Measurements from ENCODE around the gene XPO5. TPM values are rescaled to one million over a fixed set of nuclear protein-coding genes. Genes with fewer than 3 reads are reported as not detected.

Gene XPO5
- total RNA-seq, 1 experiment from 2014 or later: 97.8 TPM

DNA sequence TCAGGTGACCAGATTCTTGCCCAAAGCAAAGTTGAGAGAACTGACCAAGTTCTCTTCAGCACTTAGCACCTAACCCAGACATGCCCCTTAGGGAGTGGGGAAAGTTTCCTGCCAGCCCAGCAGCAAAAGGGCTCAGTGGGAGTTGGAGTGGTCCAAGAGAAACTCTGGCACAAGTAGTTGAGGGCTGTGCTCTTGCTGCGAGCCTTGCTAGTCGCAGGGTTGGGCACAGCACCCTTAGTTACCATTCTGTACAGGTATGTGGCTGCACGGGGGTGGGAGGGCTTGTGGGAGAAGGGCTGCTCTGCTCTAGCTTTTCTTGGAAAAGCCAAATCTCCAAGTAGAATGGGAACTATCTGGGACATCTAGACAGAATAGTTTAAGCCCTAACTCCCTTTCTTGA, 52.6 kb downstream of the XPO5 start:
- no peaks in the 10 kb centered on the region for H3K9me3 Mint-ChIP-seq
- DNase-seq (ENCODE audit: low spot score): no peak
- no peak for ATAC-seq
- H3K36me3 Mint-ChIP-seq: peaks cover 64% of the 10 kb centered on the region
- ChIA-PET POLR2A (no interaction called here), CTCF (no interaction called here)
- H3K4me3 Mint-ChIP-seq: no peak overlapping the region
- no peaks in the 10 kb centered on the region for H3K4me1 Mint-ChIP-seq
- TF ChIP-seq ESRRA (CRISPR knock-in tag; IDR thresholded peaks at IDR 0.05; ENCODE audit: borderline replicate concordance) (no peak), NFYB (CRISPR knock-in tag; conservative IDR thresholded peaks at IDR 0.05; ENCODE audit: low read depth) (no peak), ELF4 (CRISPR knock-in tag; IDR thresholded peaks at IDR 0.05; ENCODE audit: low read depth) (no peak), NFATC4 (CRISPR knock-in tag; IDR thresholded peaks at IDR 0.05) (no peak), TEAD1 (CRISPR knock-in tag; IDR thresholded peaks at IDR 0.05) (no peak), NR1H2 (CRISPR knock-in tag; IDR thresholded peaks at IDR 0.05) (no peak), NFE2L1 (CRISPR knock-in tag; IDR thresholded peaks at IDR 0.05) (no peak), FOXJ3 (CRISPR knock-in tag; IDR thresholded peaks at IDR 0.05; ENCODE audit: borderline replicate concordance) (no peak), IRF2 (CRISPR knock-in tag; IDR thresholded peaks at IDR 0.05; ENCODE audit: borderline replicate concordance, low read depth) (no peak)
- TF ChIP-seq, protein P1, sequence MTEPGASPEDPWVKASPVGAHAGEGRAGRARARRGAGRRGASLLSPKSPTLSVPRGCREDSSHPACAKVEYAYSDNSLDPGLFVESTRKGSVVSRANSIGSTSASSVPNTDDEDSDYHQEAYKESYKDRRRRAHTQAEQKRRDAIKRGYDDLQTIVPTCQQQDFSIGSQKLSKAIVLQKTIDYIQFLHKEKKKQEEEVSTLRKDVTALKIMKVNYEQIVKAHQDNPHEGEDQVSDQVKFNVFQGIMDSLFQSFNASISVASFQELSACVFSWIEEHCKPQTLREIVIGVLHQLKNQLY (CRISPR knock-in tag; IDR thresholded peaks at IDR 0.05): no peak
- TF ChIP-seq, protein P2, sequence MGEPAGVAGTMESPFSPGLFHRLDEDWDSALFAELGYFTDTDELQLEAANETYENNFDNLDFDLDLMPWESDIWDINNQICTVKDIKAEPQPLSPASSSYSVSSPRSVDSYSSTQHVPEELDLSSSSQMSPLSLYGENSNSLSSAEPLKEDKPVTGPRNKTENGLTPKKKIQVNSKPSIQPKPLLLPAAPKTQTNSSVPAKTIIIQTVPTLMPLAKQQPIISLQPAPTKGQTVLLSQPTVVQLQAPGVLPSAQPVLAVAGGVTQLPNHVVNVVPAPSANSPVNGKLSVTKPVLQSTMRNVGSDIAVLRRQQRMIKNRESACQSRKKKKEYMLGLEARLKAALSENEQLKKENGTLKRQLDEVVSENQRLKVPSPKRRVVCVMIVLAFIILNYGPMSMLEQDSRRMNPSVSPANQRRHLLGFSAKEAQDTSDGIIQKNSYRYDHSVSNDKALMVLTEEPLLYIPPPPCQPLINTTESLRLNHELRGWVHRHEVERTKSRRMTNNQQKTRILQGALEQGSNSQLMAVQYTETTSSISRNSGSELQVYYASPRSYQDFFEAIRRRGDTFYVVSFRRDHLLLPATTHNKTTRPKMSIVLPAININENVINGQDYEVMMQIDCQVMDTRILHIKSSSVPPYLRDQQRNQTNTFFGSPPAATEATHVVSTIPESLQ (CRISPR knock-in tag; IDR thresholded peaks at IDR 0.05): no peak
- TF ChIP-seq, protein P3, sequence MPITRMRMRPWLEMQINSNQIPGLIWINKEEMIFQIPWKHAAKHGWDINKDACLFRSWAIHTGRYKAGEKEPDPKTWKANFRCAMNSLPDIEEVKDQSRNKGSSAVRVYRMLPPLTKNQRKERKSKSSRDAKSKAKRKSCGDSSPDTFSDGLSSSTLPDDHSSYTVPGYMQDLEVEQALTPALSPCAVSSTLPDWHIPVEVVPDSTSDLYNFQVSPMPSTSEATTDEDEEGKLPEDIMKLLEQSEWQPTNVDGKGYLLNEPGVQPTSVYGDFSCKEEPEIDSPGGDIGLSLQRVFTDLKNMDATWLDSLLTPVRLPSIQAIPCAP (CRISPR knock-in tag; IDR thresholded peaks at IDR 0.05): no peak
- TF ChIP-seq, protein P4, sequence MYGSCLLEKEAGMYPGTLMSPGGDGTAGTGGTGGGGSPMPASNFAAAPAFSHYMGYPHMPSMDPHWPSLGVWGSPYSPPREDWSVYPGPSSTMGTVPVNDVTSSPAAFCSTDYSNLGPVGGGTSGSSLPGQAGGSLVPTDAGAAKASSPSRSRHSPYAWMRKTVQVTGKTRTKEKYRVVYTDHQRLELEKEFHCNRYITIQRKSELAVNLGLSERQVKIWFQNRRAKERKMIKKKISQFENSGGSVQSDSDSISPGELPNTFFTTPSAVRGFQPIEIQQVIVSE (CRISPR knock-in tag; IDR thresholded peaks at IDR 0.05; ENCODE audit: borderline replicate concordance): no peak
- no peaks in the 10 kb centered on the region for H3K27me3 Mint-ChIP-seq (ENCODE audit: low read depth)
- H3K27ac Mint-ChIP-seq: no peak overlapping the region

DNA sequence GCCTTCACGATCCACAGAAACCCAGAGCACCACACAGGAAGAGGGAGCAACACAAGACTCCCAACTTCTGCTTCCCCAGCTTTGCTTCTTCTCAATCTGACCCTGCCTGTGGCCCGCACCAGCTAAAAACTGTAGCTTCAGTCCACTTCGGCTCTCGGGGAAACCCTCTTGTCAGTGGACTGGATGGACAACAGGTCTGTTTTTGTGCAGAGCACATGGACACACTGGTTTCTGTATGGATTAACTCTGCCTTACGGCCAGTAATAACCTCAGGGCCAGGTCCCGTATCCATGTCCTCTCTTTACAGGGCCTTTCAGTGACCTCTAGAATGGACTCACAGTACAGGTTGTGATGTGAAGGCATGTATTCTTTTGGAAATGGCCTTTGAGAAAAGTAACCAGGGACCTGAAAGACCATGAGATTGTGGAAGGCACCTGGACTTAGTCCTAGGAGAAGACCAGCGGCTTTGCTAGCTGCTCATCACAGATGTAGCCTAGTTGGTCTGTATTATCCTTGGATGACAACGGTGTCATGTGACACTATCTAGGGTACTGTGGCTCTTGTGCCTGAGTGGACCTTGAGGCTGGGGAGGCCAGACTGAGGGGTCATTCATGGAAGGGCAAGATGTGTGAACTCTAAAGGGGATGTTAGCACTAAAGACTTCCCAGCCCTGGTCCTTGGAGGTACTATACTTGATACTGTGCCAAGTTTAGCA, 53.1 kb downstream of the XPO5 start:
- TF ChIP-seq JAZF1 (CRISPR knock-in tag; IDR thresholded peaks at IDR 0.05) (no peak), ELF4 (CRISPR knock-in tag; IDR thresholded peaks at IDR 0.05; ENCODE audit: low read depth) (no peak), NR1H2 (CRISPR knock-in tag; IDR thresholded peaks at IDR 0.05) (no peak), ATF1 (CRISPR knock-in tag; IDR thresholded peaks at IDR 0.05) (no peak), ZNF317 (CRISPR knock-in tag; IDR thresholded peaks at IDR 0.05; ENCODE audit: borderline replicate concordance, low read depth) (no peak), FOXK1 (CRISPR knock-in tag; IDR thresholded peaks at IDR 0.05) (no peak), JUN (CRISPR knock-in tag; IDR thresholded peaks at IDR 0.05) (no peak), TEAD4 (CRISPR knock-in tag; IDR thresholded peaks at IDR 0.05) (no peak), ETV6 (CRISPR knock-in tag; IDR thresholded peaks at IDR 0.05) (no peak), ZNF396 (CRISPR knock-in tag; IDR thresholded peaks at IDR 0.05; ENCODE audit: borderline replicate concordance) (no peak), SMAD3 (CRISPR knock-in tag; IDR thresholded peaks at IDR 0.05; ENCODE audit: borderline replicate concordance) (no peak), ZNF138 (CRISPR knock-in tag; conservative IDR thresholded peaks at IDR 0.05) (no peak), SP1 (CRISPR knock-in tag; conservative IDR thresholded peaks at IDR 0.05) (no peak)
- TF ChIP-seq, protein P5, sequence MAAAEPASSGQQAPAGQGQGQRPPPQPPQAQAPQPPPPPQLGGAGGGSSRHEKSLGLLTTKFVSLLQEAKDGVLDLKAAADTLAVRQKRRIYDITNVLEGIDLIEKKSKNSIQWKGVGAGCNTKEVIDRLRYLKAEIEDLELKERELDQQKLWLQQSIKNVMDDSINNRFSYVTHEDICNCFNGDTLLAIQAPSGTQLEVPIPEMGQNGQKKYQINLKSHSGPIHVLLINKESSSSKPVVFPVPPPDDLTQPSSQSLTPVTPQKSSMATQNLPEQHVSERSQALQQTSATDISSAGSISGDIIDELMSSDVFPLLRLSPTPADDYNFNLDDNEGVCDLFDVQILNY (CRISPR knock-in tag; IDR thresholded peaks at IDR 0.05): no peak
- TF ChIP-seq, protein P1 (CRISPR knock-in tag; IDR thresholded peaks at IDR 0.05): no peak
- TF ChIP-seq, protein P6, sequence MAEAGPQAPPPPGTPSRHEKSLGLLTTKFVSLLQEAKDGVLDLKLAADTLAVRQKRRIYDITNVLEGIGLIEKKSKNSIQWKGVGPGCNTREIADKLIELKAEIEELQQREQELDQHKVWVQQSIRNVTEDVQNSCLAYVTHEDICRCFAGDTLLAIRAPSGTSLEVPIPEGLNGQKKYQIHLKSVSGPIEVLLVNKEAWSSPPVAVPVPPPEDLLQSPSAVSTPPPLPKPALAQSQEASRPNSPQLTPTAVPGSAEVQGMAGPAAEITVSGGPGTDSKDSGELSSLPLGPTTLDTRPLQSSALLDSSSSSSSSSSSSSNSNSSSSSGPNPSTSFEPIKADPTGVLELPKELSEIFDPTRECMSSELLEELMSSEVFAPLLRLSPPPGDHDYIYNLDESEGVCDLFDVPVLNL (CRISPR knock-in tag; IDR thresholded peaks at IDR 0.05; ENCODE audit: borderline replicate concordance, low read depth): no peak
- Mint-ChIP-seq H3K27ac (peak overlapping the region; percentile 35; the same call in 1 of the 2 replicates), H3K4me1 (no peaks in the 10 kb centered on the region), H3K36me3 (peaks cover 58% of the 10 kb centered on the region), H3K9me3 (no peaks in the 10 kb centered on the region), H3K4me3 (no peak overlapping the region), H3K27me3 (ENCODE audit: low read depth) (no peaks in the 10 kb centered on the region)
- CTCF ChIA-PET: interaction anchor here (1.1 kb wide), 1 partner anchor 26 kb away, joined by 3 read pairs; no protein-coding TSS in a partner anchor
- ATAC-seq (no peak), DNase-seq (ENCODE audit: low spot score) (no peak)
- POLR2A ChIA-PET: interaction anchor here (0.6 kb wide), 1 partner anchor 95 kb away, joined by 3 read pairs; no protein-coding TSS in a partner anchor

Data from WTC11 (cell line).